GM19239 (cell line): Measurements from ENCODE around the gene CDC42BPG.
"Not testable (repeated sequence)": the region's sequence is repeated elsewhere in the genome, so short reads cannot be mapped to it uniquely, and the experiment has no call there.

Experiments used
- DNase-seq: peaks from one replicate; pipeline ENCODE4 v3.0.0; 2011; ENCODE audit warnings: low spot score; ENCODE audit not compliant: insufficient read length
- FAIRE-seq: peaks from 2 replicates; lab custom pipeline; 2011; peaks lifted over from hg19 to GRCh38; lab: Jason Lieb, UNC

The CDC42BPG gene

DNA sequence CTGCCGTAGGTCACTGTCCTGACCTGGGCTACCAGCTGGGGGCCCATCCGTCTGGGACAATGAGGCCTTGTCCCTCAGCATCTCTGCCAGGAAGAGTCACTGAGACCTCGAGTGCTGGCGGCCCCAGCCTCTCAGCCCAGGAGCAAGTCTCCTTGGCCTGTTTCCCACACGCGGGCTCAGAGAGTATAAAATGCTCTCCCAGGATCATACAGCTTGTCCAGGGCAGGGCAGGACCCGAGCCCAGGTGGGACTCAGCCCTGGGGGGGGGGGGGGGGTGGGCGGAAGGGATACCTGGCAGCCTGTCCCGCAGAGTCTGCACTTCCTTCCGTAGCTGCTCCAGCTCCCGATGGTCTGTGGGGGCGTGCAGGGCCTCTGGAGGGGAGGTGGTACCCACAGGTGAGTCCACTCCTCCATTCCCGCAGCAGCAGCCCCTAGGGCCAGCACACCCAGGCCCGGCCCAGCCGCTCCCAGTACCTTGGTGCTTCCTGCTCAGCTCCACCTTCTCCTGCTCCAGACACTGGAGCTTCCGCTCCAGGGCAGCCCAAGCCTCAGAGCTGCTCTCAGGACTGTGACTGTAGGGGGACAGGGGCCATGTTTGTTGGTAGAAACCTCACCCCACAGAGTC lies 7.9 kb downstream of the CDC42BPG start:
- DNase-seq (no peak), FAIRE-seq (no peak)

DNA sequence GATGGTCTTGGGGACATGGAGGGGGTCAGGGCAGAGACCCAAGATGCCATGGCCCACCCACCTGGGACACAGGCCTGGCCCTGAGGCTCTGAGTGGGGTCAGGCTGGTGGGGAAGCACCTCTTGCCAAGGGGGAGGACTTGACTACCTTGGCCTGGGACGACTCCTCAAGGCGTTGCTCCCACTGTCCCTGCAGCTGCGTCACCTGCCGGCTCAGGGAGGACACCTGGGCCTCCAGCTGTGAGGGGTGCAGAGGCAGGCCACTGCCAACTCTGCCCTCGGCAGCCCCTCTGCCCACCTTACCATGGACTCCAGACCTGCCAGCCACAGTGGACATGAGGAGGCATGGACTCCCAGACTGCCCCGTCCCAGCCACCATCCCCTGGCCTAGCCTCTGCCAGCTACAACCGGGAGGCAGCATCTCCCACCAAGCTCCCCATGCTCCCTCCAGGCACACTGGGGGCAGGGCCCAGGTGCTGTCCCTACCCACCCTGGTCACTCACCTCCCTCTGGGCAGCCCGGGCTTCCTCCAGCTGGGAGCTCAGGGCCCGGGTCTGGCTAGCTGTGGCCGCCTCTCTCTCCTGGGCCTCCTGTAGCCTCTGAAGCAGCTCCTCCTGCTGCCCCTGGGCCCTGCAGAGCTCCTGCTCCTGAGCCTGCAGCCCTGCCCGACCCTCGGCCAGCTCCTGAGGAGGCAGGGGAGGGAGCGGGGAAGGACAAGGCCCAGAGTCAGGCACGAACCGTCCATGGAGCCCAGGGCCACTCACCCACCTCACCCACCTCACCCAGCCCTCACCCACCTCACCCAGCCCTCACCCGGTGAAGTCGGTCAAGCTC lies 8.6 kb downstream of the CDC42BPG start:
- FAIRE-seq, result no peak
- no peak for DNase-seq

DNA sequence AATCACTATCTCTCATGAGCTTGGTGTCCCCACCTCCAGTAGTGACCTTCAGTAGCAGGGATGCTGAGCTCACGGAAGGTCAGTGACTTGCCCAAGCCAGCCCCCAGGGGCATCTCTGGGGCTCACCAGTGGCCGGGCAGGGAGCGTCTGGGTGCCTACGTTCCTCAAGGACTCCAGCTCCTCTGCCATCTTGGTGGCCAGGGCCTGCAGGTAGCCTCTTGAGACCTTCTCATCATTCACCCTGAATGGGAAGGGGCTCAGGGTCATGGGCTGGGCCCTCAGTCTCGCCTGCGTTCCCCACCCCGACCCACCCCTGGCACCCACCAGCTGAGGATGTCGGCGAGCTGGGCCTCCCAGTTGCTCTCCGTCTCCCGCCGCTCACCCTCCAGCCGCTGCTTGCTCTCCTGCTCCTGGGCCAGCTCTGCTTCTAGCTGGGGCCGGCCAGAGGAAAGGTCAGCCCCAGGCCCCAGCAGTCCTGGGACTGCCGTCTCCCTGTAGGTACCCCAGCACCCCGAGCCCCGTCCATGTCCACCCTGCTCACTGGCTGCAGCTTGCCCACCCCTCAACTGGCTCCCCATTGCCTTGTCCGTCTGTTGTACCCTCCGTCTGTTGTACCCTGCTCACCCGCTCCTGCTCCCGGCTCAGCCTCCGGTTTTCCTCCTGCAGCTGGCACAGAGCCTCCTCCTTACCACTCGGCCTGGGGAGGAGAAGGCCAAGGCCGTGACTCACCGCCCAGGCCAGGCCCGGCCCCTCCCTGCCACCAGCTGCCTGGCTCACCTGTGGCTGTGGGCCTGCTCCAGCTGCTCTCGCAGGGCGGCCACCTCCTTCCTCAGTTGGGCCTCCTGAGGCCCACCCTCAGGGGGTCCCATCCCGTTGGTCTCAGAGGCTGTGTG lies 9.5 kb downstream of the CDC42BPG start:
- FAIRE-seq (no peak), DNase-seq (no peak)

DNA sequence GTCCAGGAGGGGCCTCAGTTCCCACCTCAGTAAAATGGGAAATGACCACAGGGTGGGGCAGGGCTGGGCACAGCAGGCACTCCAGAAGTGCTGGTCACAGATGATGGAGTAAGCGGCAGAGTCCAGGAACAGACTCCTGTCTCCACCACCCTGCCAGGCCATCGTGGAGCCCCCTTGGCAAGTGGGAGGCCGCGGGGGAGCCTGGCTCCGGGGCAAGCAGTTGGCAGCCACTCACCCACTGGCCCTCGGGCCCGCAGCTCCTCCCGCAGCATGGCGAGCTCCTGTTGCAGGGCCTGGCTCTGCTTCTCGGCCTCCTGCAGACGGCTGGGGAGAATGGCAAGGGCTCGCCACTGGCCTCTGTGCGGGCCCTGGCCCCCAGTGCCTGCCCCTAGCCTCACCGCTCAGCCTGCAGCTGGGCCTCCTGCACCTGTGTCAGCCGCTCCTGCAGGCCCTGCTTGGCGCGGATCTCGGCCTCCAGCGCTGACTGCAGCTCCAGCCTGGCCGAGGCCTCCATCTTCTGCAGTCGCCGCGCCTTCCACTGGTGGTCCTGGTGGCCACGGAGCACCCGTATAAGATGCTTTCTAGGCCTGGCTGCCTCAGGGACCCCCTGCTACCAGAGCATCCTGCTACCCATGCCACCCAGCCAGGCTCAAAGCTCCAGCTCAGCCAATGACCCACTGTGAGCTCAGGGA lies 10.3 kb downstream of the CDC42BPG start:
- FAIRE-seq (no peak), DNase-seq (no peak)

DNA sequence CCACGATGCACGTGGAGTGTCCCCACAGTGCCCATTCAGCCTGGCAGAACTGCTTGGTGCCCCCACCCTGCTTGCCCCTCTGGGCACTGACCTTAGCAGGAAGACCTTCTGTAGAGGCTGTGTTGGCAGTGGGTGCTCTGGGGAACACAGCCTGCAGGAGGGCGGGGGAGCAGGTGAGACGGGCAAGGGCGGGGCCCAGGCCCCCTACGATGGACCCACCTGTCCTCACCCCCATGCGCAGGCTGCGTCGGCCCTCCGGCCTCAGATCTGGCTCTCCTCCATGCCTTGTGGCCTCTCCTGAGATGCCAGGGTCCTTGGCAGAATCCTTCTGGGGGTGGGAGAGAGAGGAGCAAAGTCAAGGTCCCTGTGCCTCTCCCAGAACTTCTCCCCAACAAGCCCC lies 10.9 kb downstream of the CDC42BPG start:
- no peak for FAIRE-seq
- no peak for DNase-seq

DNA sequence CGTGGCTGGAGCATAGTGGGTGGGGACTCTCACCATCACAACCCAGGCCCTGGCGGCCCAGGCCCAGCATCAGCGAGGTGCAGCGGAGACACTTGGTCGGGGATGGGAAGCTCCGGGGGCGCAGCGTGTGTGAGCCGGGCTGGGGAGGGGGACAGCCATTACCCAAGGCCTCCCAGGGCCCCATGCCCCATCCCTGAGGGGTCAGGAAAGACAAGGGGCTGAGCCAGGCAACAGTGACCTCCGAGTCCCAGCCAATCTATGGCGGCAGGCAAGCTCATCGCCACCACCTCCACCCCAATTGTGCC lies 11.3 kb downstream of the CDC42BPG start:
- FAIRE-seq (no peak), DNase-seq (no peak)

DNA sequence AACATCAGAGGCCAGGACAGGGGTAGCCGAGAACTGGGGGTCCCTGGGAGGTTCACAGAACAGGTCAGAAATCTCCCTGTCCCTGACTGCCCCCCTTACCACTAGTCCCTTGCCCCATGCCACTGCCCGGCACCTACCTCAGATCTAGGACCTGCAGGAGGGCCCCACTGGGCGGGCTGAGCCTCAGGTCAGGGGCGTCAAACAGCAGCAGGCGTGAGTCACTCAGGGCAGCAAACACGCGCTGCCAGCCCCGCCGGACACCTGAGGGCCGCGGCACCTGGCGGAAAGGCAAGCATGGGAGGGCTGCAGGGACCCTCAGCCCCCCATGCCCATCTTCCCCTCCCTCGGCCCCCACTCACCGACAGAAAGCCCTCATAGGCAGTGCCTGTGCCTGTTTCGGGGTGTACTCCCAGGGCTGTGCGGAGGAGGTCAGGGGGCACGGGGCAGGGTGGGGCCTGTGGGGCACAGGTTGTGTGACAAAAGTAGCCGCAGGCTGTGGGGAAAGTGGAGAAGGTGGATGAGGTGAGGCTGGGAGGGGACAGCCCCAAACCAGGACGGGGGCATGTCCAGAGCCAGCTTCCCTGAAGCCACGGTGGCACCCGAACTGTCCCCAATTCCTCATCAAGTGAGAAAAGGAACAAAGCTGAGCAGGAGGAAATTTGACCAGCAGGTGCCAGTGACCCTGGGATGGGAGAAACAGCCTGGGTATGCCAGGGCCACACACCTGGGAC lies 11.8 kb downstream of the CDC42BPG start:
- FAIRE-seq, result no peak

DNA sequence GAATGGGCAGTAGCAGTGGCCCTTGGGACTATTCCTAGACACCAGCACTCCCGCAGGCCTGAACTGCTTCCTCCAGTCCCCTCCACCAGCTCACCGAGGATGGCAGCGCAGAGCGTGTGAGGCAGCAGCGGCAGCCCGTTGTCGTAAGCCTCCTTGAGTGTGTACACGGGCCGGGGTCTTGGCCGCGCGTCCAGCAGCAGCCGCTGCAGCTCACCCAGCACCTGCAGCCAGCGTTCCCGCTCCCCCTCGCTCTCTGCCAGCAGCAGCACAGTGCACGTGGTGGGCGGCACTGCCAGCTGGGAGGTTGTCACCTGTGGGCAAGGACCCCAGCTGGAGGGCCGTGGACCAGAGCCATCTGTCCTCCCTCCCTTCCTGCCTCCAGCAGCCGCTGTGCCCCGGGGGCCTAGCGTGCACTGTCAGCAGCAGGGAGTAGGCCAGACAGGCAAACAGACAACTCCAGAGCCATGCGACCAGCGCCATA lies 13.0 kb downstream of the CDC42BPG start:
- DNase-seq (no peak), FAIRE-seq (no peak)

More for the DNA sequence above, 11.8 kb downstream of the CDC42BPG start:
- DNase-seq, result no peak

DNA sequence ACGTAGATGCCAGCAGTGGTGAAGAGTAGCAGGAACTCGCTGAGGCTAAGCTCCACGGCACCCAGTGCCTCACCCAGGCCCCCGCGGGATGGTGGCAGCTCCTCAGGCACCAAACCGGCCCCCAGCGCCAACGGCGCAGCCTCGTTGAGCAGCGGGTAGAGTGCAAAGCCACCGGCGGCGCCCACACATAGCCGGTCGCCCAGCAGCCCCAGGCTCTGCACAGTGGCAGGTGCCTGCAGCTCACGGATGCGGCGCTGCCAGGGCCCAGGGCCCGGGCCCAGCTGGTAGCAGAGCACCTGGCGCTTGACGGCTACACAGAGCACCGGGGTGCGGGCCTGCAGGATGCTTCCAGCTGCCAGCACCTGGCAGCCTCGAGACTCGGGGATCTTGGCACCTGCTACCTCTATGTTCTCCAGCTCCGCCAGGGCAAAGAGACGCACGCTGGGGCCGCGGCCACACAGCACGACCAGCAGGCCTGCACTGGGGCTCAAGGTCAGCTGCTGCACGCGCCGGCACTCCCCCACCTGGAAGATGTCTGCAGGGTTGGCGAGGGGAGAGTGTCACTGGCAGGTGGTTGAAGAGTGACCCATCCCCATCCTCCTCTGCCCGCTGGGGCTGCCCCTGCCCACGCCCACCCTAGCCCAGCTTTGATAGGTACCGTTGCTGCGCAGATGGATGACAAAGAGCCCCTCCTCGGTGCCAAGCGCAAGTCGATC lies 14.8 kb downstream of the CDC42BPG start:
- FAIRE-seq (no peak), DNase-seq (no peak)

DNA sequence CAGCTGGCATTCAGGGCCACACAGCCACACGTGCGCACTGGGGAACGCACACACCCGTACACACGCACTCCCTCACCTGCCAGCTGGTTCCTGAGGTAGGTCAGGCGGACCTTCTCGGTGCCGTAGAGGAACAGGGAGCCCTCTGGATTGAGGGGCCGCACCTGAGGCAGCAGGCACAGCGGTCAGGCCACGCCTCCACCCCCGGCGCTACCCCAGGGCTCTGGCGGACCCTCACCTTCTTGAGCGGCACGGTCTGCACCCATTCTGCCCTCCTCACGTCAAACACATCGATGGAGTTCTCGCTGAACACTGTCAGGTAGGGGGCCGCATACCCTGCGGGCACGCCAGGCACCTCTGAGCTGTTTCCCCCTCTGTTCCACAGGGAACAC lies 17.0 kb downstream of the CDC42BPG start:
- DNase-seq, result no peak
- no peak for FAIRE-seq

DNA sequence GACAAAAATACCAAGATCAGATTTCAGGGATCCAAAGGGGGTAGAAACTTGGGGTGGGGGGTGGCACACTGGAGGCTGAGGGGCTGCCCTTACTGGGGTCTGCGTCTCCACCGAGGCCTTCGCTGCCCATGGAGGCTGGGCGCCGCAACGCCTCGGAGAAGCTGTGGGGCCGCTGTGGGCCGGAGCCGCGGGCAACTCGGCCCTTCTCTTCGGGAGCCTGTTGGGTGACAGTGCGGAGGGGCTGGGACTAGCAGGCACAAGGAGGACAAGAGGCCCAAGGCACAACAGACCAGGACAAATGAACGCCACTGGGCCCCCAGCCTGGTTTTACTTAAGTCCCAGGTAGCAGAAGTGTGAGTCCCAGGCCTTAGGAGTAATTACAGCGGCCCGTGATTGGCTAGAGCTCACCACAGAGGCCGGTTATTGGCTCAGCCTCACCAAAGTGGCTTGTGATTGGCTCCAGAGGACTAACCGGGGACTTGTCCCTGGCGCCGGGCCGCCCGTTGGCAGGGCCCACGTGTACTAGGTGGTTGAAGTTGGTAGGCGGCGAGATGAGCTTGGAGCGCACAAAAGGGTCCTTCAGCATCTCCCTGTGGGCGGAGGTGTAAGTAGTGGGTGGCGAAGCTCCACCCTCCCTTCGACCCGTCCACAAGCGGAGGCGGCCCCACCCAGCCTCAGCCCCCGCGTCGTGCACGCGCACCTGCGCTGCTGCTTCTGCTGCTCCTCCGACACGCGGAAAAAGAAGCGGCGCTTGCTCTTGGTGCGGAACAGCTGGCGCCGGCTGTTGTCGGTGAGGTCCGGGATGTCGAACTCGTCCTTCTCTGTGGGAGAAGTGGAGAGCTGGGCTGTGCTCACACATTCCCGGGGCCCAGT lies 17.6 kb downstream of the CDC42BPG start:
- FAIRE-seq, result no peak
- DNase-seq, result no peak

DNA sequence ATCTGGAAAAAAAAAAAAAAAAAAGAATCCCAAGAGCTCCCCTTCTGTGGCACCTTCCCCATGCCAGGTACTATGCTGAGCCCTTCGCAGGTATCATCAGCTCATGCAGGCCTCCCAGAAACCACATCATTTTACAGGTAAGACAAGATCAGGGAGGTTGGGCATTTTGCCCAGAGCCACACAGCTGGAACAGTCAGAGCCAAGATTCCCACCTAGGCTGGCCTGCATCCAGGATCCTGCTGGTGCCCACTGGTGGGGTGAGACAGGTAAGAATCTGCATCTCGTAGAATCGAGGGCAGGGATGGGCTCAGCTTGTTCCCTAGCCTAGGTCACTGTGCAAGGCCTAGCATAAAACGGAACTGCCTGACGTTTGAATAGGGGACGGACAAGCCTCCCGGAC lies 18.4 kb downstream of the CDC42BPG start:
- no peak for DNase-seq
- no peak for FAIRE-seq

DNA sequence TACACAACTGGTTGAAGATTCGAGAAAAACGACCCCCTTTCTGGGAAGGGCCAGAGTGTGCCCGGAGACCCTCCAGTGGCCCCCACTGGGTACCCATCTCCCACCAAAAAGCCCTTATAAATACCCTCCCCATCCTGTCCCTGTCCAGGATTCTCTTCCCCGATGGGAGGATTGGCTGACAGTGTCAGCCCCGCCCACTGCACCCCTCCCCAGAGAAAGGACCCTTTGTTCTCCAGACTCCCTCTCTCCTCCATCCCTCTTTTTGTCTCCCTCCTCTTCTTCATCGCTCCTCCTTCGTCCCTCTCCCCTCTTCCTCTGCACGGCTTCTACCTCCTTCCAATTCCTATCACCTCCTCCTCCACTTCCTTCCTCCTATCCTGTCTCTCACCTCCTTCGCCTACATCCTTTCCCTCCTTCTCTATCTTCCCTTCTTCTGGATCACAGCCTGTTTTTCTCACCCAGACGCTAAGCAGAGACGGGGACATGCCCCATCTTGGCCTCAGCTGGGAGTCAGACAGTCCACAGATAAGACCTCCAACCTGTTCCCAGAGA lies 20.8 kb downstream of the CDC42BPG start:
- DNase-seq (no peak), FAIRE-seq (no peak)

DNA sequence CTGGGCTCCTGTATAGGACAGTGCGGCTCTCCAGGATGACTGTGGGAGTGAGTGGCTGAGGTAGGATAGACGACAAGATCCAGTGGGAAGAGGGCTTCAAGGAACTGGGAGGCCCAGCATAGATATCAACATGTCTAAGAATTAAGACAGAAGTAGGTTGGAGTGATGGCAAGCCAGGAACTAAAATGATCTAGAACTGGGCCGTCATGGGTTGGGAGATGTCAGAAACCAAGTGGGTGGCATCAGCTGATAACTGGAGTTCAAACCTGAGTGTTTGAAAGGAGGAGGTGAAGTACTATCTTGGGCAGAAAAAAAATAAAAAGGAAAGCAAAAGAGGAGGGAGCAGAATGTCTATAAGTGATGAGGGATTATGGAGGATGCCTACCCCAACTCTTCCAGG lies 27.0 kb downstream of the CDC42BPG start:
- DNase-seq (no peak), FAIRE-seq (no peak)

DNA sequence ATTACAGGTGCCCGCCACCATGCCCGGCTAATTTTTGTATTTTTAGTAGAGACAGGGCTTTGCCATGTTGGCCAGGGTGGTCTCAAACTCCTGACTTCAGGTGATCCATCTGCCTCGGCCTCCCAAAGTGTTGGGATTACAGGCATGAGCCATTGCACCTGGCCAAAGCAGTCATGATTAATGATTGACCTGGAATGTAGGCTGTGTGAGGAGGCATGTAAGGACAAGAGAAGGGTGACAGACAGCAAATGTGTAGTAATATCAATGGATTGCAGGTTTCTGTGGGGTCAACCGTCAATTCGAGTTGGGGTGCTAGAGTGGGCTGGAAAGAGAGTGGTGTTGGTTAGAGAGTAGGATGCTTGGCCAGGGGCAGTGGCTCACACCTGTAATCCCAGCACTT lies 29.0 kb downstream of the CDC42BPG start:
- not testable (repeated sequence) for DNase-seq
- FAIRE-seq, result peak; percentile 39

DNA sequence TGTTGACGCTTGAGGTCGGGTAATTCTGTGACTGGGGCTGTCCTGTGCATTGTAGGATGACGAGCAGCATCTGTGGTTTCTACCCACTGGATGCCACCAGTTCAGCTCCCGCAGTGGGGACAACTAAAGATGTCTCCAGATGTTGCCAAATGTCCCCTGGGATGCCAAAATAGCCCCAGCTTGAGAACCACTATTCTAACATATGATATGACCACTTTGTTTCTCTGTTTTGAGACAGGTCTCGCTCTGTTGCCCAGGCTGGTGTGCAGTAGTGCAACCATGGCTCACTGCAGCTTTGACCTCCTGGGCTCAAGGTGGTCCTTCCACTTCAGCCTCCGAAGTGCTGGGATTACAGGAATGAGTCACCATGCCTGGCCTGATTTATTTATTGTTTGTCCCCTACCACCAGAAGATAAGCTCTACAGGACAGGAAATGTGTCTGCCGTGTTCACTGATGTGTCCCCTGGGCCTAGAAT lies 29.7 kb downstream of the CDC42BPG start:
- DNase-seq (no peak), FAIRE-seq (peak; percentile 89)

DNA sequence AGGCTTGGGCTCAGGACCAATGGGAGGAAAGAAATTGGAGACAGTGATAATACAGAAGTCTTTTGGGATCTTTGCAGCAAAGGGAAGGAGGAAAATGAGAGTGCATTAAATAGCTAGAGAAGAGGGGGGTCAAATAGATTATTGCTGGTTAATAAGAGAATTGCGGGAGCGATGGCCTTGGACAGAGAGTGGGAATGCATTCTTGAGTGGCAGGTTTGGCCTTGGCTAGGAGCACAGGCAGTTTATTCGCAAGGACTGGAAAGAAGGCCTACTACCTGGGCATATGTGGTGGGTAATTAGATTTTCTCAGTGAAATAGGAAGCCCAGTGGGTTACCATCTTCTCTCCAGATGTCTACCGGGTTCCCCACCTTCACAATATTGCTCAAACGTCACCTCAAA lies 30.6 kb downstream of the CDC42BPG start:
- no peak for FAIRE-seq
- no peak for DNase-seq

DNA sequence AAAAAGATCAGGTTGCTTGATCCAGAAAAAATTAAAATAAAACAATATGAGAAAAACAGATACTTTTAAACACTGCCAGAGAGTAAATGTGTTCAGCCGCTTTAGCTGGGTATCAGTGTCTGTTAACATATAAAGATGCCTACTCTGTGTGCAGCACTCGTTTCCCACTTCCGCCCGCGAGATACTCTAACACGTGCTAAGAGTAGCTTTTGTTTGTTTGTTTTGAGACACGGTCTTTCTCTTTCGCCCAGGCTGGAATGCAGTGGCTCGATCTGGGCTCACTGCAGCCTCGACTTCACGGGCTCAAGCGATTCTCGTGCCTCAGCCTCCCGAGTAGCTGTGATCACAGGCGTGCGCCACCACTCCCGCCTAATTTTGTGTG lies 33.6 kb downstream of the CDC42BPG start:
- FAIRE-seq (no peak), DNase-seq (no peak)
